GM12891 (cell line): ENCODE measurements around the gene NCF2.

Experiments used
- POLR2A ChIP-seq: IDR thresholded peaks from 2 replicates; pipeline ENCODE4 v1.6.1; 2011; ENCODE audit warnings: low read depth, low read length, control low read depth
- POLR2AphosphoS5 ChIP-seq: IDR thresholded peaks from 2 replicates; pipeline ENCODE4 v1.6.1; 2011; ENCODE audit warnings: low read depth, low read length, control low read depth
- SPI1 ChIP-seq: IDR thresholded peaks from 2 replicates; pipeline ENCODE4 v1.6.1; 2011; ENCODE audit warnings: low read depth, low read length, control low read depth
- TAF1 ChIP-seq: IDR thresholded peaks from 2 replicates; pipeline ENCODE4 v1.6.1; 2011; ENCODE audit warnings: low read depth, low read length, control low read depth

DNA sequence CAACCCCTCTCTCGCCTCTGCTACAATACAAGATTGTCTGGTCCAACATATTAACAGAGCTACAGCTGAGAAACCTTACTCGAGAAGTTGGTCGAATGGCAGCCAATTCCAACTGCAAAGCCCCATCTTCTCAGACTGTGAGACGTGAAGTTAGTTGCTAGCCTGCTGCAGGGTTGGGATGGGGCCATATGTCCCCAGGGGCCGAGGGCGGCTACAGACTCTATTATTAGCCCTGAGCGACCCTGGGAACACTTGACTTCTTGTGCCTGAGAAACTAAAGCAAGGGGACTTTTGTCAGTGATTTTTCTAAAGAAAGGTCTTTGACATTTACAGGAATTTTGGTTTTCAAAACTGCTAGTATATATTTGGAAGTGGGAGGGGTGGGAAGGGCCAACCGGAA lies 13.7 kb downstream of the NCF2 start:
- no peak for TF ChIP-seq POLR2AphosphoS5
- no peak for TF ChIP-seq POLR2A
- no peak for TF ChIP-seq TAF1
- no peak for TF ChIP-seq SPI1
